SJSA1 (cell line): ENCODE data around the gene HOXC12. TPM values are rescaled to one million over a fixed set of nuclear protein-coding genes. Genes with fewer than 3 reads are reported as not detected.

Experiments used
- DNase-seq, 2 experiments: peaks; one replicate each; pipeline ENCODE4 v3.0.0-alpha.2; 2015 to 2020; ENCODE audit warnings: low spot score in 2 of 2, low read depth in 1 of 2
- H3K27ac ChIP-seq: fragments of 250-450 bp; sonication (Bioruptor Pico); 2 replicates; pipeline ENCODE4 v1.5.1; 2020; ENCODE audit warnings: mild to moderate bottlenecking, moderate library complexity
- H3K27me3 ChIP-seq: fragments of 250-450 bp; sonication (Bioruptor Pico); replicated peaks from 2 replicates; pipeline ENCODE4 v1.5.1; 2020; ENCODE audit warnings: mild to moderate bottlenecking, moderate library complexity
- H3K36me3 ChIP-seq: fragments of 250-450 bp; sonication (Bioruptor Pico); 2 replicates; pipeline ENCODE4 v1.5.1; 2020; ENCODE audit warnings: mild to moderate bottlenecking
- H3K4me1 ChIP-seq: fragments of 250-450 bp; sonication (Bioruptor Pico); replicated peaks from 2 replicates; pipeline ENCODE4 v1.6.1; 2021; ENCODE audit warnings: mild to moderate bottlenecking
- H3K4me3 ChIP-seq: fragments of 250-450 bp; sonication (Bioruptor Pico); 2 replicates; pipeline ENCODE4 v1.5.1; 2020; ENCODE audit warnings: mild to moderate bottlenecking
- H3K9me3 ChIP-seq: fragments of 250-450 bp; sonication (Bioruptor Pico); replicated peaks from 2 replicates; pipeline ENCODE4 v1.5.1; 2020; ENCODE audit warnings: mild to moderate bottlenecking
- total RNA-seq: library from RNA; depleted of rRNA; stranded (reverse); fragments of >200 nt; shearing (Covaris generic); gene quantifications from 2 replicates; pipeline ENCODE4 v1.2.3, GENCODE V29; 2014

The HOXC12 gene
- total RNA-seq, 1 experiment from 2014 or later: 8.6 TPM

DNA sequence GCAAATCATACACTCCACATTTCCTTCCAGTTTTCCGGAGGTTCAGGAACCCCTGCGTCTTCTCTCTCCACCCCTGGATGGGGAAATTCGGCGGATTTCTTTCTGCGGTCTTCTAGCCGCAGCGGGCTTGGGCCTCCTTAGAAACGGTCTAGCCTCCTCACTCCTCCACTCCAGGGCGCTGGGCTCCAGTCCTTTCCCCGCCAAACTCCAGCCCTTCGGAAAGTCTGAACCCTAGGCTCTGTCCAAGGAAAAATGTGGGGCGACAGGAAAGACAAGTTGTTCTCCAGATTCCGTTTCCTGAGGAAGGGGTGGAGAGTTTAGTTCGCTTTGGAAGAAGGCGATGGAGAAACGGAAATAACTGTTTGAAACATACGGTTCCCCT lies 28.9 kb downstream of the HOXC12 start:
- peak overlapping the region; percentile 90 for H3K27ac ChIP-seq
- H3K4me1 ChIP-seq: peaks cover 42% of the 10 kb centered on the region
- peak overlapping the region; percentile 39 for H3K4me3 ChIP-seq
- peak in 1 of 2 experiments; percentile 68 for DNase-seq
- H3K9me3 ChIP-seq: no peaks in the 10 kb centered on the region
- no peaks in the 10 kb centered on the region for H3K27me3 ChIP-seq
- H3K36me3 ChIP-seq: peaks cover 7% of the 10 kb centered on the region; the same call in 1 of the 2 replicates

DNA sequence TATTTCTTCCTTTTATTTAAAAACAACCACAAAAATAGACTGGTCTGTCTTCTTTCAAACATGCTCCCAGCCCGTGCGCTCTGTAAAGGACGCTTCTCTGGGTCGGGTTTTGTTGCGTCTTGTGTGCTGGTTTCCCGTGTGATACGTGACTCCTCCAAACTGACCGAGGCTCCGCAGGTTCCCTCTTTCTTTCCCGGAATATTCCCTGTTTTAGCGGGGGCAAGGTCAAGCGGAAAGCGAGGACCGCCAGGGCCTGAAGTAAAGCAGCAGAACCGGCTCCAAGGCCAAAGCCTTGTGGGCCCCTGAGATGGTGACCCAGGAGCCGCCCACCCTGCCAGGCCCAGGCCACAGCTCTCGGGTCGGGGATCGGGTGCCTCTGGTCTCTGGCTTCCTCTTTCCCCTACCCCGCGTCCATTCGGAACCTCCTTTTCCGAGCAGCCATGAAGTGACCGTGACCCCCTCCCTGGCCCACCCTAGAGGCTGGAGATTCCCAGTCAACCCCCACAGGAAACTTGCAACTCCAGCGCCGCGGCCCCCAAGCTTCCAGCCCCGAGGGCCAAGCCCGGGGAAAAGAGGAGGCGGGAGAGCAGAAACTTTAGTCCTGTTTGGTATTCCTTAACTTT lies 29.4 kb downstream of the HOXC12 start:
- peaks cover 7% of the 10 kb centered on the region; the same call in 1 of the 2 replicates for H3K36me3 ChIP-seq
- H3K4me1 ChIP-seq: peaks cover 42% of the 10 kb centered on the region
- peak overlapping the region; percentile 90 for H3K27ac ChIP-seq
- no peaks in the 10 kb centered on the region for H3K9me3 ChIP-seq
- peak overlapping the region; percentile 39 for H3K4me3 ChIP-seq
- no peaks in the 10 kb centered on the region for H3K27me3 ChIP-seq
- DNase-seq: peak in 1 of 2 experiments; percentile 70

DNA sequence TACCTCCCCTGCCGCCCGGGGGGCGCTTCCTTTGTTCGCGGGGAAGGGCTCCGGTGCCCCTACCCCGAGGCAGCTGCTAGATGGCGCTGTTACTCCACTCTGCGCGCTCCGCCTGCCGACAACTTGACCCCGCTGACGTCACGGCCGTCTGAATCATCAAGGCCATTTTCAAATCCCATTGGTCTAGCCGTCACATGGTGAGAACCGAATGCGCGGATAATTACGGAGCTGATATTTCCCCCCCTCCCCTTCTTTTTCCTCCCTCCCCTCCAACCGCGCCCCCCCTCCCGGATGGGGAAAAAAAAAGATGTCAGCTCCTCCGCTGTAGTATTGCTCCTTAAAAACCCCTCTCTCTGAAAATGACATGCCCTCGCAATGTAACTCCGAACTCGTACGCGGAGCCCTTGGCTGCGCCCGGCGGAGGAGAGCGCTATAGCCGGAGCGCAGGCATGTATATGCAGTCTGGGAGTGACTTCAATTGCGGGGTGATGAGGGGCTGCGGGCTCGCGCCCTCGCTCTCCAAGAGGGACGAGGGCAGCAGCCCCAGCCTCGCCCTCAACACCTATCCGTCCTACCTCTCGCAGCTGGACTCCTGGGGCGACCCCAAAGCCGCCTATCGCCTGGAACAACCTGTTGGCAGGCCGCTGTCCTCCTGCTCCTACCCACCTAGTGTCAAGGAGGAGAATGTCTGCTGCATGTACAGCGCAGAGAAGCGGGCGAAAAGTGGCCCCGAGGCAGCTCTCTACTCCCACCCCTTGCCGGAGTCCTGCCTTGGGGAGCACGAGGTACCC lies 30.4 kb downstream of the HOXC12 start, which contains the start of gene HOXC10:
Gene HOXC10 (plus strand): TSS at position 246 of the 791 bp plus-strand sequence. CDS start 114 bp downstream, at position 360.
- peak; percentile 92 to 97 for DNase-seq
- Histone ChIP-seq H3K4me3 (peak within 1 kb of the TSS; percentile 51), H3K27ac (peak within 1 kb of the TSS; percentile 90), H3K4me1 (peaks cover 42% of the 10 kb centered on the region), H3K9me3 (no peaks in the 10 kb centered on the region), H3K27me3 (no peaks in the 10 kb centered on the region), H3K36me3 (peaks cover 7% of the 10 kb centered on the region; the same call in 1 of the 2 replicates)

DNA sequence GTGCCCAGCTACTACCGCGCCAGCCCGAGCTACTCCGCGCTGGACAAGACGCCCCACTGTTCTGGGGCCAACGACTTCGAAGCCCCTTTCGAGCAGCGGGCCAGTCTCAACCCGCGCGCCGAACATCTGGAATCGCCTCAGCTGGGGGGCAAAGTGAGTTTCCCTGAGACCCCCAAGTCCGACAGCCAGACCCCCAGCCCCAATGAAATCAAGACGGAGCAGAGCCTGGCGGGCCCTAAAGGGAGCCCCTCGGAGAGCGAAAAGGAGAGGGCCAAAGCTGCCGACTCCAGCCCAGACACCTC lies 30.9 kb downstream of the HOXC12 start:
- Histone ChIP-seq H3K27ac (peak overlapping the region; percentile 63), H3K4me3 (peak overlapping the region; percentile 51), H3K9me3 (no peaks in the 10 kb centered on the region), H3K36me3 (peaks cover 7% of the 10 kb centered on the region; the same call in 1 of the 2 replicates), H3K27me3 (no peaks in the 10 kb centered on the region), H3K4me1 (peaks cover 44% of the 10 kb centered on the region)
- DNase-seq: no peak

DNA sequence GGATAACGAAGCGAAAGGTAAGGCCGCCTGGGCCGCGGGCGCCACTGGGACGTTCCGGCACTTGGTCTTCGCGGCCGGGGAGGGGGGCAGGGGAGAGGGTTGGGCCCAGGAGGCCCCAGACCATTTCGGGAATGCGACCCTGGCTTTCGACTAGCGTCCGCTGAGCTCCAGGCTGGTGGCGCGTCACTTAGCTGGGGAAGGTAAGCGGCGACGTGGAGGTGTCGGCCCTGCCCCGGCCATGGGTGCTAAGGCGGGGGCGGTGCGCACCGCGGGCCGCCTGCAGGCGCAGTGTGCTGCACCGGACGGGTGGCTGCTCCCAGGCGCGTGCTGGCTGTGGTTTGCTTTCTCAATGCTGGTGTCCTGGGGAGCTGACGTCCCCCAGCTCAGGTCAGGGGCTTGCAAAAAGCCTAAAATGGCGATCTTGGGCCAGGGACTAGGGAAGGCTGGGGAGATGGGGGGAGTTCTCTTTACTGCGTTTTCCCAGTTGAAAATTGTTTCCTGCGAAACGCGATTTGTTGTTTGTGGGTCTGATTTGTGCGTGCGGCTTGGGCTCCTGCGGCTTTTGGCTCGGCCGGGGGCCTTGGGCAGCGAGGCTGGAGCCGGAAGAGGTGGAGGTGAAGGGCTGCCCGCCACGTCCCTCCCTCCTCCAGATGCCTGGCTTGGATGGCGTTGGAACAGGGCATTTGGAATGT lies 31.4 kb downstream of the HOXC12 start:
- Histone ChIP-seq H3K4me1 (peaks cover 49% of the 10 kb centered on the region), H3K4me3 (peak overlapping the region; percentile 51), H3K27ac (peak overlapping the region; percentile 63), H3K36me3 (peaks cover 7% of the 10 kb centered on the region; the same call in 1 of the 2 replicates), H3K9me3 (no peaks in the 10 kb centered on the region), H3K27me3 (no peaks in the 10 kb centered on the region)
- DNase-seq: peak in 1 of 2 experiments; percentile 70

DNA sequence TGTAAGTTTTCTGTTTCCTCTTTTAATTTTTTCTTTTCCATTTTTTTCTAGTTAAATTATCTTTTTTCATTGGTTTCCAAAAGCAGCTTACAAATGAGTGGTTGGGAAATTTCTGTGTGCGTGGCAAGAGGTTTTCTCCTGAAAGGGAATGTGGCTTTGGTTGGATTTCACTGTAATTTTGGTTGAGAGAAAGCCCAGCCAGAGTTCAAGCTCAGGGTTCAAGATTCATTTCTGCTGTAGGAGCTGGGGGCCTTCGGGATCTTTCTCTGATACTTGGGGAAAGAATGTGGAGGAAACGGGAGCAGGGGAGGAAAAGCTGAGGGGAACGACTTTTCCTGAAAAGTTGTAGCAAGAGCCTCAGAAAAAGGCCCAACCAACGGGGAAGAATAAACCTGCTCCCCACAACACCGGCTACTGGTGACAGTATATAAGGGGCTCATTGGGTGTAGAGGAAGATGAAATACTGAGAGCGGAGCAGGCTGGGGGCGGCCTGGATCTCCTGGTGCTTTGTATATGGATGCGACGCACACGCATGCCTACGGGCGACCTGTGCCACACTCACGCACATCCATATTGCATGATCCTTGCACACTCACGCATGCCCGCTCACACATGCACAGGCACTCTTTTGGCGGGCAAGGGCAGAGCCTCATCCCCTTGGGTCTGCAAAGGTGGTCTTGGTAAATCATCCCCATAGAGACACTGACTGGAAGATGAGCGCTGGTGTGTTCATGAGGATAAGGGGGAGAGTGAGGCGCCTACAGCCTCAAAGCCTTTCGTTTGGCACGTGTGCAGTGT lies 32.2 kb downstream of the HOXC12 start:
- H3K4me1 ChIP-seq: peaks cover 57% of the 10 kb centered on the region
- H3K27me3 ChIP-seq: no peaks in the 10 kb centered on the region
- no peaks in the 10 kb centered on the region for H3K9me3 ChIP-seq
- peak overlapping the region; percentile 51 for H3K4me3 ChIP-seq
- DNase-seq: no peak
- peaks cover 7% of the 10 kb centered on the region; the same call in 1 of the 2 replicates for H3K36me3 ChIP-seq
- H3K27ac ChIP-seq: peak overlapping the region; percentile 63

DNA sequence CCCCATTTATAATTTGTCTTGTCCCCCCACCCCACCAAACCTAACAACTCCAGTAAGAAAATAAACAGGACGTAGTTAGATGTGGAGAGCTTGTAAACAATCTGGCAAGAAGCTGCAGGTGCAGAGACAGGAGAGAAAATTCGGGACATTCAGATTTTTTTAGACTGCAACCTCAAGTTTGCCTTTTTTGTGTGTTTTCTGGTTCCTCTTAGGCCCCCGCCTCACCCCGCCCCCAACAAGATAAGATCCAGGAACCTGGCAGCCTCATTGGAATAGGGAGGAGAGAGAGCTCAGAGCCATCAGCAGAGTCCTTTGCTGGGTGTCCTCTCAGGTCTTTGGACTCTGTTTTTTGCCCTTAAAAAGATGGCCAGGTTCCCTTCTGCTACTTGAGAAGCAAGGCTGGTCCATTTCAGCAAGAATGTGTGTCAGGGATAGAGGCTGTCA lies 33.1 kb downstream of the HOXC12 start:
- no peak overlapping the region for H3K27ac ChIP-seq
- no peaks in the 10 kb centered on the region for H3K9me3 ChIP-seq
- DNase-seq: no peak
- H3K4me3 ChIP-seq: no peak overlapping the region
- peaks cover 7% of the 10 kb centered on the region; the same call in 1 of the 2 replicates for H3K36me3 ChIP-seq
- peaks cover 63% of the 10 kb centered on the region for H3K4me1 ChIP-seq
- no peaks in the 10 kb centered on the region for H3K27me3 ChIP-seq

DNA sequence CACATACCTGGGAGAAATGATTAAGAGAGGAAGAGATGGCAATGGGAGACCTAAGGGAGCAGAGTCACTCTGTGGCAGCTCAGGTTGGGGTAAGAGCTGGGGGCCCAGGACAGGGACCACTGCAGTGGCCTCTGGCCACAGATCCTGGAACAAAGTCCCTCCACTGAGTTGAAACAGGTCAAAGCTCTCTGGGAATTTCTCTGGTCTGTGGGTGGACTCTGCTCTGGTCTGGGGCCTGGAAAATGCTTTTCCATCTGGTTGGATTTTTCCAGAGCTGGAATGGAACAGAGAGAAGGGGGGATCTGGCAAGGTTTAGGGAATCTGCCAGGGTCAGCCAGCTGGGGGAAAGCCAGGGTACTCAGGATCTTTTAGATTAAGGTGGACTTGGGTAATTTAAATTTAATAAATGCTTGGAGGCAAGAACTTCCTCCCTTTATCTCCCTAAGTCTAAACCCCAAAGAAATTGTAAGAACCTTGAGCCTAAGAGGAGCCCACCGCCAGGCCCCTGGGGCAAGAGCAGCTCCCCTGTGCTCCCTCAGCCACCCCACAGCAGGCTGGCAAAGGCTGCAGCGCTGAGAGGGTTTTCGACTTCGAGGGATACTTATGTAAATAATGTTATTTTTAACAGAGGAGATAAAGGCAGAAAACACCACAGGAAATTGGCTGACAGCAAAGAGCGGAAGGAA lies 34.0 kb downstream of the HOXC12 start:
- peaks cover 7% of the 10 kb centered on the region; the same call in 1 of the 2 replicates for H3K36me3 ChIP-seq
- H3K27me3 ChIP-seq: no peaks in the 10 kb centered on the region
- peaks cover 72% of the 10 kb centered on the region for H3K4me1 ChIP-seq
- no peaks in the 10 kb centered on the region for H3K9me3 ChIP-seq
- H3K4me3 ChIP-seq: peak overlapping the region; percentile 27
- no peak for DNase-seq
- H3K27ac ChIP-seq: peak overlapping the region; percentile 33; the same call in 1 of the 2 replicates

DNA sequence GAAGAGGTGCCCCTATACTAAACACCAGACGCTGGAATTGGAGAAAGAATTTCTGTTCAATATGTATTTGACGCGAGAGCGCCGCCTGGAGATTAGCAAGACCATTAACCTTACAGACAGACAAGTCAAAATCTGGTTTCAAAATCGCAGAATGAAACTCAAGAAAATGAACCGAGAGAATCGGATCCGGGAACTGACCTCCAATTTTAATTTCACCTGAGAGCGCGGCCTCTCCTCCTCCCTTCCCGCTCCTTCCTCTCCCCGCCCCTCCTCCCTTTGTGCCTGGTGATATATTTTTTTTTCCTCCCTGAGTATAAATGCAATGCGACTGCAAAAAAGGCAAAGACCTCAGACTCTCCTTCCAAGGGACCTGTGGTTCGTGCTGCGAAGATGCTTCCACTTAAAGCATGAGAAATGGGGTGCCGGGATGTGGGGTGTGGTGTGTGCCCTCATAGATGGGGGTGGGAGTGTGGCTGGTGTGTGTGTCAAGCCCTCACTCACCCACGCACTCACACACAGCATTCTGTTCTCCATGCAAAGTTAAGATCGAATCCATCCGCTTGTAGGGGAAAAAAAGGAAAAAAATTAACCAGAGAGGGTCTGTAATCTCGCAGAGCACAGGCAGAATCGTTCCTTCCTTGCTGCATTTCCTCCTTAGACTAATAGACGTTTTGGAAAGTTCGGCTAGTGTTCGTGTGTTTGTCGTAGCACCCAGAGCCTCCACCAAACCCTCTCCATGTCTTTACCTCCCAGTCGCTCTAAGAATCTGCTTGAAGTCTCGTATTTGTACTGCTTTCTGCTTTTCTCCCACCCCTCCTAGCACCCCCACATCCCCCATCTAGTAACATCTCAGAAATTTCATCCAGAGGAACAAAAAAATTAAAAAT lies 34.8 kb downstream of the HOXC12 start:
- no peaks in the 10 kb centered on the region for H3K27me3 ChIP-seq
- H3K4me3 ChIP-seq: peak overlapping the region; percentile 27
- peaks cover 79% of the 10 kb centered on the region for H3K4me1 ChIP-seq
- H3K27ac ChIP-seq: peak overlapping the region; percentile 33
- peak in 1 of 2 experiments; percentile 79 for DNase-seq
- H3K36me3 ChIP-seq: peaks cover 7% of the 10 kb centered on the region; the same call in 1 of the 2 replicates
- H3K9me3 ChIP-seq: no peaks in the 10 kb centered on the region

DNA sequence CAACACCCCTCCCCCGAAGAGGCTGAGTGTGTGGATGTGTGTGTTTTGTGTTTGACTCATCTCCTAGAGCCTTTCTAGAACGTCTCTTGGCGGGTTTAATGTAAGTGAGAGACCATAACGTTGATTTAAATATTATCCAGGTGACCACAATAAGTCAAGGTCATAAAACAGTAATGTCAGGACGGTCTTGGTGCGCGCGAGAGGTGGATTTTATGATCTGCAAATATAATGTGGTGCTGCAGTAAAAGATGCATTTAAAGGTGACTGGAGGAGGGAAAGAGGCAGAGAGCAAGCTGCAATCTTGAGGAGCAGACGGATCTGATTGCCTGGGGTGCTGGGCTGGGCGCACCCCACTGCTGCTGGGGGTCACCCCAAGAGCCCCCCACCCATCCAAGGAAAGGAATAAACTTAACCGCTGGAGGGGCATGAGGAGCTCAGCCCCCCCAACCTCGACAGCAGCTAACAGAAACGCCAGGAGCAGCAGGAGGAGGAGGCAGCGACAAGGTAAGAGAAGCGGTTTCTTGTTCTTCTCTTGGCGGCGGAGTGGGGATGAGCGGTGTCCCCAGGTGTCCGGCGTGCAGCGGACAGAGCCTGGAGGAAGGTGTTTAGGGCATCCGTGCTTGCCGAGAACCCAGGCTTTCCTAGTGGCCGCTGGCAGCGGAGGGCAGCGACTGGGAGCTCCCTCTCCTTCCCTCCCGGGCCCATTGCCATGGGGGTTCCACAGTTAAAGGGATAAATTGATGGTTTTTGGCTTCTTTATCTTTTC lies 35.8 kb downstream of the HOXC12 start:
- Histone ChIP-seq H3K9me3 (no peaks in the 10 kb centered on the region), H3K27me3 (no peaks in the 10 kb centered on the region), H3K4me3 (peak overlapping the region; percentile 19), H3K4me1 (peaks cover 82% of the 10 kb centered on the region), H3K36me3 (peaks cover 7% of the 10 kb centered on the region; the same call in 1 of the 2 replicates), H3K27ac (peak overlapping the region; percentile 33)
- DNase-seq: peak in 1 of 2 experiments; percentile 72

DNA sequence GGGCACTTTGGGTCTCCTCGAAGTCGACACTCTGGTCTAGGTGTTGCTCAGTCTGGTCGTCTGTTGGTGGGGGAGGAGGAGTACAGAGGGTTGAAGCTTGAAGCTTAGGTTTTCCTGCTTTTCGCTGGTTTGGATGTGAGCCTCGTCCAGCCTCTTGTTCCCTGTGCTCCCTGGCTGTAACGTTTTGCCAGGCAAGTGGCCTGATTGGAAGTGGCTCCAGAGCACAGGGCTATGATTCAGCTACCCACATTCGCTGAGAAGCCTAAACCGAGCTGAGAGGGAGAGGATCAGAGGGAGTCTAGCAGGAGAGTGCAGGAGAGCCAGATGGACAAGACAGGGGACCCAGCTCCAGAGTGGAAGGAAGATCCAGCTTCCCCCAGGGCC lies 36.4 kb downstream of the HOXC12 start:
- Histone ChIP-seq H3K4me1 (peaks cover 81% of the 10 kb centered on the region), H3K4me3 (peak overlapping the region; percentile 19), H3K27ac (peak overlapping the region; percentile 33), H3K36me3 (peaks cover 2% of the 10 kb centered on the region; the same call in 1 of the 2 replicates), H3K27me3 (no peaks in the 10 kb centered on the region), H3K9me3 (no peaks in the 10 kb centered on the region)
- DNase-seq: peak in 1 of 2 experiments; percentile 61
